Measurements from ENCODE around the gene PALM3. TPM values are rescaled to one million over a fixed set of nuclear protein-coding genes. Genes with fewer than 3 reads are reported as not detected.
A peak's percentile ranks its signal among the peaks of the same experiment; 100 is the strongest.

PALM3 gene
- total RNA-seq, 2 experiments from 2014 or later = not detected

- CTCF ChIA-PET = interaction anchor here (1.4 kb wide), 1 partner anchor 28 kb away, joined by 3 read pairs; no protein-coding TSS in a partner anchor
Observed at GRCh38 chr19:14088634-14089411, 26.9 kb upstream of the PALM3 start.

GRCh38 chr19:14086098-14086497 lies 24.2 kb upstream of the PALM3 start:
- Mint-ChIP-seq H3K4me3 (no peak overlapping the region), H3K9me3 (ENCODE audit: insufficient read depth) (no peaks in the 10 kb centered on the region), H3K4me1 (ENCODE audit: low read depth) (peaks cover 20% of the 10 kb centered on the region), H3K27me3 (ENCODE audit: low read depth) (no peaks in the 10 kb centered on the region), H3K36me3 (ENCODE audit: low read depth) (peaks cover 22% of the 10 kb centered on the region), H3K27ac (no peak overlapping the region)
- no peak for ATAC-seq
- ChIA-PET POLR2A (no interaction called here), CTCF (no interaction called here)
- no peak for DNase-seq

More at GRCh38 chr19:14088634-14089411, 26.9 kb upstream of the PALM3 start:
- DNase-seq = no peak
- peaks cover 24% of the 10 kb centered on the region for H3K4me1 Mint-ChIP-seq (ENCODE audit: low read depth)
- POLR2A ChIA-PET = no interaction called here
- ATAC-seq = no peak
- peak overlapping the region; percentile 69 for H3K4me3 Mint-ChIP-seq
- H3K9me3 Mint-ChIP-seq (ENCODE audit: insufficient read depth) = peaks cover 7% of the 10 kb centered on the region
- peaks cover 33% of the 10 kb centered on the region for H3K36me3 Mint-ChIP-seq (ENCODE audit: low read depth)
- no peaks in the 10 kb centered on the region for H3K27me3 Mint-ChIP-seq (ENCODE audit: low read depth)
- H3K27ac Mint-ChIP-seq = peak overlapping the region; percentile 66

GRCh38 chr19:14085309-14085995 lies 23.6 kb upstream of the PALM3 start, which contains the start of gene C19orf67:
Gene C19orf67 (minus strand): TSS chr19:14085783. CDS start chr19:14085627, 156 bp downstream.
- ChIA-PET POLR2A (interaction anchor here (1.0 kb wide), 1 partner anchor 337 kb away, joined by 4 read pairs; a partner anchor contains a TSS), CTCF (interaction anchor here (0.7 to 2.0 kb wide), 2 partner anchors 51 to 223 kb away, joined by 3 to 4 read pairs; partner anchors contain the start of gene ASF1B)
- Mint-ChIP-seq H3K36me3 (ENCODE audit: low read depth) (peaks cover 22% of the 10 kb centered on the region), H3K4me1 (ENCODE audit: low read depth) (peaks cover 24% of the 10 kb centered on the region), H3K27me3 (ENCODE audit: low read depth) (no peaks in the 10 kb centered on the region), H3K4me3 (no peak within 1 kb of the TSS), H3K27ac (no peak within 1 kb of the TSS), H3K9me3 (ENCODE audit: insufficient read depth) (no peaks in the 10 kb centered on the region)
- DNase-seq (no peak), ATAC-seq (no peak)

- H3K4me1 Mint-ChIP-seq (ENCODE audit: low read depth) = peaks cover 18% of the 10 kb centered on the region
- no peaks in the 10 kb centered on the region for H3K9me3 Mint-ChIP-seq (ENCODE audit: insufficient read depth)
- ATAC-seq = no peak
- no peaks in the 10 kb centered on the region for H3K27me3 Mint-ChIP-seq (ENCODE audit: low read depth)
- CTCF ChIA-PET = interaction anchor here (0.6 to 3.0 kb wide), 9 partner anchors 7 to 220 kb away, joined by 3 to 15 read pairs (median 7); partner anchors contain the start of genes ASF1B and MISP3
- H3K4me3 Mint-ChIP-seq = no peak overlapping the region
- H3K27ac Mint-ChIP-seq = no peak overlapping the region
- POLR2A ChIA-PET = interaction anchor here (0.6 to 0.9 kb wide), 2 partner anchors 221 to 932 kb away, joined by 3 read pairs; partner anchors contain the start of genes IER2 and STX10
- peaks cover 6% of the 10 kb centered on the region for H3K36me3 Mint-ChIP-seq (ENCODE audit: low read depth)
- no peak for DNase-seq
Observed at GRCh38 chr19:14082675-14082960, 20.7 kb upstream of the PALM3 start.

- Mint-ChIP-seq H3K4me3 (peak overlapping the region; percentile 92), H3K9me3 (ENCODE audit: insufficient read depth) (no peaks in the 10 kb centered on the region), H3K4me1 (ENCODE audit: low read depth) (peaks cover 18% of the 10 kb centered on the region), H3K27ac (peak overlapping the region; percentile 92), H3K36me3 (ENCODE audit: low read depth) (peaks cover 2% of the 10 kb centered on the region), H3K27me3 (ENCODE audit: low read depth) (no peaks in the 10 kb centered on the region)
- ChIA-PET CTCF (interaction anchor here (0.6 to 3.0 kb wide), 14 partner anchors 8 to 220 kb away, joined by 3 to 15 read pairs (median 6); partner anchors contain the start of genes ASF1B and MISP3), POLR2A (interaction anchor here (0.6 to 1.9 kb wide), 7 partner anchors 8 to 932 kb away, joined by 3 to 8 read pairs (median 3); partner anchors contain the start of genes ADGRE5, ASF1B, IER2 and IL27RA)
- no peak for ATAC-seq
- DNase-seq = no peak
Observed at GRCh38 chr19:14081797-14082674, 20.2 kb upstream of the PALM3 start.

GRCh38 chr19:14080887-14081796 lies 19.3 kb upstream of the PALM3 start:
- Mint-ChIP-seq H3K27me3 (ENCODE audit: low read depth) (no peaks in the 10 kb centered on the region), H3K36me3 (ENCODE audit: low read depth) (peaks cover 2% of the 10 kb centered on the region), H3K4me1 (ENCODE audit: low read depth) (peaks cover 18% of the 10 kb centered on the region), H3K4me3 (peak overlapping the region; percentile 92), H3K27ac (peak overlapping the region; percentile 92), H3K9me3 (ENCODE audit: insufficient read depth) (no peaks in the 10 kb centered on the region)
- peak; percentile 100 for DNase-seq
- peak; percentile 96 for ATAC-seq
- CTCF ChIA-PET = interaction anchor here (0.7 to 3.0 kb wide), 17 partner anchors 7 to 219 kb away, joined by 3 to 15 read pairs (median 5); partner anchors contain the start of genes ASF1B and MISP3
- POLR2A ChIA-PET = interaction anchor here (0.6 to 1.9 kb wide), 8 partner anchors 9 to 306 kb away, joined by 3 to 8 read pairs (median 3); partner anchors contain the start of genes ADGRE5, ASF1B and IL27RA

GRCh38 chr19:14078411-14078810 lies 16.5 kb upstream of the PALM3 start:
- ChIA-PET CTCF (interaction anchor here (0.6 to 1.5 kb wide), 5 partner anchors 9 to 200 kb away, joined by 3 to 7 read pairs (median 4); partner anchors contain the start of gene ASF1B), POLR2A (no interaction called here)
- Mint-ChIP-seq H3K36me3 (ENCODE audit: low read depth) (peaks cover 2% of the 10 kb centered on the region), H3K9me3 (ENCODE audit: insufficient read depth) (no peaks in the 10 kb centered on the region), H3K27me3 (ENCODE audit: low read depth) (no peaks in the 10 kb centered on the region), H3K4me1 (ENCODE audit: low read depth) (peaks cover 37% of the 10 kb centered on the region), H3K4me3 (no peak overlapping the region), H3K27ac (no peak overlapping the region)
- no peak for DNase-seq
- no peak for ATAC-seq

- no peaks in the 10 kb centered on the region for H3K9me3 Mint-ChIP-seq (ENCODE audit: insufficient read depth)
- DNase-seq (no peak), ATAC-seq (peak; percentile 7)
- no peaks in the 10 kb centered on the region for H3K36me3 Mint-ChIP-seq (ENCODE audit: low read depth)
- CTCF ChIA-PET = interaction anchor here (1.0 to 6.3 kb wide), 13 partner anchors 8 to 194 kb away, joined by 3 to 87 read pairs (median 5); partner anchors contain the start of genes ASF1B and PRKACA
- POLR2A ChIA-PET = interaction anchor here (1.0 kb wide), 1 partner anchor 63 kb away, joined by 3 read pairs; no protein-coding TSS in a partner anchor
- H3K4me1 Mint-ChIP-seq (ENCODE audit: low read depth) = peaks cover 30% of the 10 kb centered on the region
- H3K27ac Mint-ChIP-seq = peak overlapping the region; percentile 80
- H3K4me3 Mint-ChIP-seq = peak overlapping the region; percentile 88
- H3K27me3 Mint-ChIP-seq (ENCODE audit: low read depth) = peaks cover 2% of the 10 kb centered on the region
Observed at GRCh38 chr19:14073925-14074838, 12.3 kb upstream of the PALM3 start.

- peak; percentile 78 for ATAC-seq
- ChIA-PET POLR2A (interaction anchor here (1.0 kb wide), 1 partner anchor 63 kb away, joined by 3 read pairs; no protein-coding TSS in a partner anchor), CTCF (interaction anchor here (0.8 to 6.3 kb wide), 18 partner anchors 8 to 205 kb away, joined by 3 to 87 read pairs (median 5); partner anchors contain the start of genes ASF1B, IL27RA and PRKACA)
- peak; percentile 80 for DNase-seq
- Mint-ChIP-seq H3K9me3 (ENCODE audit: insufficient read depth) (no peaks in the 10 kb centered on the region), H3K4me3 (peak overlapping the region; percentile 88), H3K27ac (peak overlapping the region; percentile 80), H3K27me3 (ENCODE audit: low read depth) (peaks cover 2% of the 10 kb centered on the region), H3K36me3 (ENCODE audit: low read depth) (no peaks in the 10 kb centered on the region), H3K4me1 (ENCODE audit: low read depth) (peaks cover 30% of the 10 kb centered on the region)
Observed at GRCh38 chr19:14073261-14073924, 11.5 kb upstream of the PALM3 start.
